HepG2 (cell line): Measurements from ENCODE around the gene GAN. TPM values are rescaled to one million over a fixed set of nuclear protein-coding genes. Genes with fewer than 3 reads are reported as not detected.

Source experiments
- ATAC-seq: fragments of 200-7000 bp; cut with Tn5 transposase; 3 replicates; pipeline ENCODE4 v1.9.1; 2020; ENCODE audit warnings: mild to moderate bottlenecking, moderate library complexity
- BruUV-seq: library from RNA; stranded (reverse); fragments of 400-500 nt; replicated peaks from 2 replicates; lab custom pipeline; 2021; lab: Mats Ljungman, UMichigan
- CTCF ChIA-PET: fragments of 300-600 bp; formaldehyde crosslinking; extraction: SDS; loops from one replicate; lab custom pipeline; 2021; ENCODE audit warnings: low total read pairs, inconsistent platforms, low intra/inter-chr PET ratio; lab: Yijun Ruan, JAX
- POLR2A ChIA-PET: fragments of 350-600 bp; sonication (Branson Sonifier 250); formaldehyde crosslinking; loops from one replicate; lab custom pipeline; 2020; ENCODE audit warnings: antibody characterized with exemption, inconsistent platforms; lab: Yijun Ruan, JAX
- DNase-seq: peaks from one replicate; pipeline ENCODE4 v3.0.0-alpha.2; 2015; ENCODE audit warnings: low spot score
- FAIRE-seq: peaks from 3 replicates; lab custom pipeline; 2011; peaks lifted over from hg19 to GRCh38; lab: Jason Lieb, UNC
- H2AFZ ChIP-seq: one replicate; pipeline ENCODE4 v1.6.1; 2011; ENCODE audit warnings: low read length, inconsistent platforms
- H3K27ac ChIP-seq: fragments of 300-600 bp; 3 replicates; pipeline ENCODE4 v1.8.0; 2011; ENCODE audit warnings: mixed run types, mild to moderate bottlenecking, mixed read lengths, low read length, inconsistent platforms; ENCODE audit not compliant: insufficient read depth; ENCODE audit errors: extremely low read length
- H3K27me3 ChIP-seq, 2 experiments: fragments of 200-600 bp in 1 of 2; 2 replicates in 1 of 2; 3 replicates in 1 of 2; pipeline versions ENCODE4 v1.6.0 to v1.8.0; 2011; ENCODE audit warnings: low read length in 2 of 2, mild to moderate bottlenecking in 2 of 2, moderate library complexity in 2 of 2, inconsistent platforms in 1 of 2; ENCODE audit not compliant: insufficient read depth in 2 of 2, control insufficient read depth in 1 of 2
- H3K36me3 ChIP-seq, 2 experiments: fragments of 200-600 bp in 1 of 2; replicated peaks in 1 of 2; 2 replicates in 1 of 2; 3 replicates in 1 of 2; pipeline versions ENCODE4 v1.5.1 to v1.8.0; 2011; ENCODE audit warnings: low read length in 2 of 2, inconsistent platforms in 1 of 2; ENCODE audit not compliant: insufficient read depth in 2 of 2, control insufficient read depth in 1 of 2
- H3K4me1 ChIP-seq: 2 replicates; pipeline ENCODE4 v1.5.1; 2012; ENCODE audit warnings: low read length, inconsistent platforms; ENCODE audit not compliant: insufficient read depth
- H3K4me2 ChIP-seq: 2 replicates; pipeline ENCODE4 v1.6.0; 2011; ENCODE audit warnings: low read depth, low read length, inconsistent platforms
- H3K4me3 ChIP-seq, 3 experiments: fragments of 200-600 bp in 1 of 3; sonication (generic), shearing (Covaris generic) in 1 of 3; replicated peaks in 1 of 3; 2 replicates each; pipeline ENCODE4 v1.5.1; 2011 to 2016; ENCODE audit warnings: low read length in 3 of 3, inconsistent platforms in 2 of 3, low read depth in 2 of 3, mild to moderate bottlenecking in 2 of 3, control low read depth in 1 of 3, mixed read lengths in 1 of 3; ENCODE audit not compliant: insufficient read depth in 1 of 3
- H3K79me2 ChIP-seq: one replicate; pipeline ENCODE4 v1.6.1; 2011; ENCODE audit warnings: low read length, inconsistent platforms; ENCODE audit not compliant: insufficient read depth
- H3K9ac ChIP-seq: 2 replicates; pipeline ENCODE4 v1.6.0; 2011; ENCODE audit warnings: mild to moderate bottlenecking, low read depth, low read length, inconsistent platforms; ENCODE audit not compliant: insufficient read depth
- H3K9me3 ChIP-seq: 2 replicates; pipeline ENCODE4 v1.5.1; 2012; ENCODE audit warnings: mild to moderate bottlenecking, low read length
- H4K20me1 ChIP-seq: 2 replicates; pipeline ENCODE4 v1.6.0; 2011; ENCODE audit warnings: inconsistent platforms, mild to moderate bottlenecking, low read length, moderate library complexity; ENCODE audit not compliant: insufficient read depth
- GLMP ChIP-seq: sonication (generic); formaldehyde crosslinking; IDR thresholded peaks from 2 replicates; pipeline ENCODE4 v1.9.0; 2021; ENCODE audit warnings: missing genetic modification reagents, mild to moderate bottlenecking, borderline replicate concordance
- LRRFIP1 ChIP-seq: sonication (generic); formaldehyde crosslinking; conservative IDR thresholded peaks from 2 replicates; pipeline ENCODE4 v1.4.0; 2020; ENCODE audit warnings: missing genetic modification reagents
- MAFK ChIP-seq, 2 experiments: IDR thresholded peaks in 1 of 2; conservative IDR thresholded peaks in 1 of 2; 2 replicates each; pipeline ENCODE4 v1.6.1; 2011; ENCODE audit warnings: improper control_type of control experiment in 2 of 2, low read length in 2 of 2
- RBM39 ChIP-seq: fragments of 200-400 bp; formaldehyde crosslinking; IDR thresholded peaks from one replicate; pipeline ENCODE4 v1.6.1; 2018; ENCODE audit warnings: antibody characterized with exemption, mild to moderate bottlenecking, low read depth, low read length; ENCODE audit not compliant: poor library complexity, severe bottlenecking
- SIN3A ChIP-seq: IDR thresholded peaks from 2 replicates; pipeline ENCODE4 v1.6.1; 2011; ENCODE audit warnings: low read depth, mild to moderate bottlenecking, control low read depth, low read length, borderline replicate concordance
- SMC3 ChIP-seq: IDR thresholded peaks from 2 replicates; pipeline ENCODE4 v1.6.1; 2011; ENCODE audit warnings: low read length, improper control_type of control experiment
- TP53 ChIP-seq: sonication (generic); formaldehyde crosslinking; conservative IDR thresholded peaks from 2 replicates; pipeline ENCODE4 v1.4.0; 2020; ENCODE audit warnings: missing genetic modification reagents
- ZNF225 ChIP-seq: sonication (generic); formaldehyde crosslinking; IDR thresholded peaks from 2 replicates; pipeline ENCODE4 v1.4.0; 2020; ENCODE audit warnings: mild to moderate bottlenecking, missing genetic modification reagents
- ZNF678 ChIP-seq: sonication (generic); formaldehyde crosslinking; IDR thresholded peaks from 2 replicates; pipeline ENCODE4 v1.4.0; 2020; ENCODE audit warnings: mild to moderate bottlenecking, missing genetic modification reagents
- ZNF709 ChIP-seq: sonication (generic); formaldehyde crosslinking; IDR thresholded peaks from 2 replicates; pipeline ENCODE4 v1.5.0; 2020; ENCODE audit warnings: mild to moderate bottlenecking, missing genetic modification reagents
- WGBS: methylation state at CpG from one replicate; pipeline ENCODE4 v1.1.6; 2017; ENCODE audit warnings: low lambda C conversion rate; 5-methylcytosine and 5-hydroxymethylcytosine counted together
- in situ Hi-C: cut with HindIII; loops from 2 replicates; pipeline ENCODE4 v1.10.0; 2017; ENCODE audit warnings: low pct_unique_long_range_greater_than_20kb; ENCODE audit not compliant: extremely low pct_ligation_motif_present
- intact Hi-C: fragments of 100-400 bp; cut with micrococcal nuclease; formaldehyde crosslinking; loops from one replicate; pipeline ENCODE4 v1.10.0; 2022; ENCODE audit not compliant: unreplicated experiment
- polyA plus RNA-seq, 8 experiments: library from polyadenylated mRNA; depleted of rRNA in 3 of 8; stranded (reverse) in 7 of 8; unstranded in 1 of 8; fragments of >200 nt; fragmentation: Illumina TruSeq in 4 of 8; extraction: Trizol in 4 of 8; gene quantifications; 2 replicates each; pipeline versions ENCODE4 v1.2.1 to v1.2.3, GENCODE V29; 2011 to 2016; ENCODE audit warnings: low read depth in 4 of 8, missing spikeins in 1 of 8, mixed read lengths in 1 of 8; ENCODE audit not compliant: insufficient read depth in 1 of 8
- total RNA-seq, 5 experiments: library from RNA; depleted of rRNA; stranded (reverse); fragments of >200 nt; fragmentation: Illumina TruSeq; extraction: Trizol; gene quantifications; 2 replicates each; pipeline ENCODE4 v1.2.3, GENCODE V29; 2016; ENCODE audit warnings: low read depth in 1 of 5
- TF ChIP-seq, protein P1 (sequence below): sonication (generic); formaldehyde crosslinking; IDR thresholded peaks from 2 replicates; pipeline ENCODE4 v1.4.0; 2020; ENCODE audit warnings: missing genetic modification reagents, borderline replicate concordance
- TF ChIP-seq, protein P2 (sequence below): sonication (generic); formaldehyde crosslinking; IDR thresholded peaks from 2 replicates; pipeline ENCODE4 v1.5.0; 2020; ENCODE audit warnings: mild to moderate bottlenecking, missing genetic modification reagents, borderline replicate concordance

The GAN gene
- total and polyA plus RNA-seq, 2 of the 13 experiments (the other 11 are each of a cell fraction or from before 2014, with no cell fraction given), result 4.3 to 11.0 TPM

- in situ Hi-C loops (no loop called here), intact Hi-C loops (no loop called here)
- DNase-seq, result no peak
- H3K36me3 ChIP-seq, result no peaks in the 10 kb centered on the region
- no peak for ATAC-seq
- BruUV-seq, result no TSS peak
- no peak overlapping the region for H3K4me2 ChIP-seq
- no peak overlapping the region for H3K4me3 ChIP-seq
- no peak overlapping the region for H3K9ac ChIP-seq
- H2AFZ ChIP-seq, result no peak overlapping the region
- 26% methylated on average over 4 of the region's 4 CpGs for WGBS
- no peaks in the 10 kb centered on the region for H4K20me1 ChIP-seq
- FAIRE-seq, result no peak
- H3K9me3 ChIP-seq, result no peaks in the 10 kb centered on the region
- POLR2A ChIA-PET, result no interaction called here
- H3K79me2 ChIP-seq, result no peaks in the 10 kb centered on the region
- H3K27me3 ChIP-seq, result peaks cover 4 to 27% of the 10 kb centered on the region in 2 experiments; a peak in 4 of 5 replicates
- CTCF ChIA-PET, result no interaction called here
- no peak overlapping the region for H3K27ac ChIP-seq
- peaks cover 7% of the 10 kb centered on the region; the same call in 1 of the 2 replicates for H3K4me1 ChIP-seq
- no peak for TF ChIP-seq SIN3A
- no peak for TF ChIP-seq TP53 (CRISPR knock-in tag)
- no peak for TF ChIP-seq GLMP (CRISPR knock-in tag)
- TF ChIP-seq RBM39, result no peak
- TF ChIP-seq, protein P1, sequence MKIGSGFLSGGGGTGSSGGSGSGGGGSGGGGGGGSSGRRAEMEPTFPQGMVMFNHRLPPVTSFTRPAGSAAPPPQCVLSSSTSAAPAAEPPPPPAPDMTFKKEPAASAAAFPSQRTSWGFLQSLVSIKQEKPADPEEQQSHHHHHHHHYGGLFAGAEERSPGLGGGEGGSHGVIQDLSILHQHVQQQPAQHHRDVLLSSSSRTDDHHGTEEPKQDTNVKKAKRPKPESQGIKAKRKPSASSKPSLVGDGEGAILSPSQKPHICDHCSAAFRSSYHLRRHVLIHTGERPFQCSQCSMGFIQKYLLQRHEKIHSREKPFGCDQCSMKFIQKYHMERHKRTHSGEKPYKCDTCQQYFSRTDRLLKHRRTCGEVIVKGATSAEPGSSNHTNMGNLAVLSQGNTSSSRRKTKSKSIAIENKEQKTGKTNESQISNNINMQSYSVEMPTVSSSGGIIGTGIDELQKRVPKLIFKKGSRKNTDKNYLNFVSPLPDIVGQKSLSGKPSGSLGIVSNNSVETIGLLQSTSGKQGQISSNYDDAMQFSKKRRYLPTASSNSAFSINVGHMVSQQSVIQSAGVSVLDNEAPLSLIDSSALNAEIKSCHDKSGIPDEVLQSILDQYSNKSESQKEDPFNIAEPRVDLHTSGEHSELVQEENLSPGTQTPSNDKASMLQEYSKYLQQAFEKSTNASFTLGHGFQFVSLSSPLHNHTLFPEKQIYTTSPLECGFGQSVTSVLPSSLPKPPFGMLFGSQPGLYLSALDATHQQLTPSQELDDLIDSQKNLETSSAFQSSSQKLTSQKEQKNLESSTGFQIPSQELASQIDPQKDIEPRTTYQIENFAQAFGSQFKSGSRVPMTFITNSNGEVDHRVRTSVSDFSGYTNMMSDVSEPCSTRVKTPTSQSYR (CRISPR knock-in tag), result no peak
- no peak for TF ChIP-seq ZNF225 (CRISPR knock-in tag)
- no peak for TF ChIP-seq MAFK (conservative IDR thresholded peaks at IDR 0.05 in 1 of 2, IDR thresholded peaks at IDR 0.05 in 1 of 2; ENCODE audit: low read length in 2 of 2)
- no peak for TF ChIP-seq SMC3
- TF ChIP-seq ZNF709 (CRISPR knock-in tag), result no peak
- no peak for TF ChIP-seq ZNF678 (CRISPR knock-in tag)
- TF ChIP-seq, protein P2, sequence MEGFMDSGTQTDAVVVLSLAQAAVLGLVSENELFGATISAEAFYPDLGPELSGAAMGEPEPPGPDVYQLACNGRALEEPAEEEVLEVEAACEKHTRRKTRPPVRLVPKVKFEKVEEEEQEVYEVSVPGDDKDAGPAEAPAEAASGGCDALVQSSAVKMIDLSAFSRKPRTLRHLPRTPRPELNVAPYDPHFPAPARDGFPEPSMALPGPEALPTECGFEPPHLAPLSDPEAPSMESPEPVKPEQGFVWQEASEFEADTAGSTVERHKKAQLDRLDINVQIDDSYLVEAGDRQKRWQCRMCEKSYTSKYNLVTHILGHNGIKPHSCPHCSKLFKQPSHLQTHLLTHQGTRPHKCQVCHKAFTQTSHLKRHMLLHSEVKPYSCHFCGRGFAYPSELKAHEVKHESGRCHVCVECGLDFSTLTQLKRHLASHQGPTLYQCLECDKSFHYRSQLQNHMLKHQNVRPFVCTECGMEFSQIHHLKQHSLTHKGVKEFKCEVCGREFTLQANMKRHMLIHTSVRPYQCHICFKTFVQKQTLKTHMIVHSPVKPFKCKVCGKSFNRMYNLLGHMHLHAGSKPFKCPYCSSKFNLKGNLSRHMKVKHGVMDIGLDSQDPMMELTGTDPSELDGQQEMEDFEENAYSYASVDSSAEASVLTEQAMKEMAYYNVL (CRISPR knock-in tag), result no peak
- TF ChIP-seq LRRFIP1 (CRISPR knock-in tag), result no peak
Observed at GRCh38 chr16:81278526-81278925, 36.2 kb upstream of the GAN start.
